EL (cell line): Measurements from ENCODE around the gene NHS.

Source experiments
- DNase-seq: peaks from one replicate; pipeline ENCODE4 v3.0.0-alpha.2; 2016

Gene NHS

DNA sequence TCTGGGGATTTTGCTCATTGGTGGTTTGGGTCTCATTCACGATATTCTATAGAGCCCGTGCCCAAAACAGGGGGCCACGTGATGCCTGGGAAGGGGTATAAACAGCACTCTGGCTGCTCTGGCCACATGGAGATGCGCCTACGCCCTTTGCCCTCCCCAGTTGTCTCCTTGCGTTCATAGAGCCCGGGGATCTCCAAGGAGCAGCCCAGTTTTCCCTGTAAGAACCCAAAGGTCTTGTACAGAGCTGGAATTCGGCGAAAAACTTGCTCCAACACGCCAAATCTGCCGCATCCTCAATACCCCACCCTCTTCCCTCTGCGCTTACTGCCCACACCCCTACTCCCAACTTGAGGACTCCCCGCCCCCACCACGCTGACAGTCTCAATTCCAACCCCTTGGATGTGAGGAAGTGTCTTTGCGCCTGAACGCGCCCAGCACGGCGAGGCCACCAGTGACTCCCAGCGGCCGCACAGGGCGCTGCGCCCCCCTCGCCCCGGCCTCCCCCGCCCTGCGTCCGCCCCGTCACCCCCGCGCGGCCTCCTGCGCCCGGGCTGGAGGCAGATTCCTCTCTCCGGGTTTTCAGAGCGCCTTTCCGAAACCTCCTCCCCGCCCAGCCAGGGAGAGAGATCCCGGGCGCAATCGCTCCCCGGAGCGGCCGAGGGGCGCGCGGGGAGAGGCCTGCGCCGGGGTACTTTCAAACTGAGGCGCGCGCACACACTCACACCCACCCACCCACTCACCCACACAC, at the start of gene NHS:
TSS of gene NHS (plus strand) at position 582 of the 748 bp plus-strand sequence. CDS start 558 bp downstream, outside the sequence.
- peak; percentile 77 for DNase-seq

DNA sequence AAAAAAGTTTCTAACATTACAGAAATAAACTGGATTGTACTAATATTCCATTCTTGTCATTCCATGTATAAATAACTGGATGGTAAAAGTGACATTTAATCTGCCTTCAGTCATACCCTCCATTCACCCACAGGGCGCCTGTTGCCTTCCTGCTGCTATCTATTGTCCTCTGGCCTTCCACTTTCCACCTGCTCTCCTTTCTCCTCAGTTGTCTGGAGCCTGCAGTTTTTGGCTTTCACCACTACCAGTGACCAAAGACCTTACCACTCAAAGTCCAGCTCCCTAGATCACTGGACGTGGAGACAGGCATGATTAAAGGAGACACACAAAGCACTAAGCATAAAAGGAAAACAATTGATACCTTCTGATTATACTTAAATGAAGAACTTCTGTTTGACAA, 46.2 kb upstream of the NHS start:
- DNase-seq = no peak

DNA sequence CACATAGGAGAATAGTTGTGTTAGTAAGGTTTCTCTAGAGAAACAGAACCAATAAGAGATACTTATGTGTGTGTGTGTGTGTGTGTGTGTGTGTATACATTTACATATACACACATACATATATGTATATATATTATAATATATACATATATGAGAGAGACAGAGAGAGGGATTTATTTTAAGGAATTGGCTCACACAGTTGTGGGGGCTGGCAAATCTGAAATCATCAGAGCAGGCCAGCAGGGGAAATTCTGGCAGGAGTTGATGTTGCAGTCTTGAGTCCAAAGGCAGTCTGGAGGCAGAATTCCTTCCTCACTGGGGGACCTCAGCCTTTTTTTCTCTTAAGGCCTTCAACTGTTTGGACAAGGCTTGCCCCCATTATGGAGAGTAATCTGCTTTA, 38.6 kb upstream of the NHS start:
- DNase-seq = no peak

DNA sequence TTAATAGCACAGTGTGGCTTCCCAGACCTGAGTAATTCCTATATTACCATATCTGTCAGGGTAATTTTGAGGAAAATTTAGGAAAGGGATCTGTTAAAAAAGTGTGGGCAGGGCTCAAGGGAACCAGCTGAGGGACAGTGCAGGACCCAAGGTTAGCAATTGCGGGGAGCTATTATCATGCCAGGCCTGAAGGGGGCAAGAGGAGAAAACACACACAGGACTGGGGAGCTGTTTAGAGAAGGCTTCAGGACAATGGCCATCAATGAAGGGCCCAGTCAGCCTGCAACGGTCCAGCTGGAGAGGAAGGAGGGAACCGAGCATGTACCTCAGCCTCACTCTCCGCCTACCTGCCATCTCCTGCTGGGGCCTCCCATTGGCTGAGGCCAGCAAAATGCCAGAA, 19.0 kb upstream of the NHS start:
- DNase-seq = no peak

DNA sequence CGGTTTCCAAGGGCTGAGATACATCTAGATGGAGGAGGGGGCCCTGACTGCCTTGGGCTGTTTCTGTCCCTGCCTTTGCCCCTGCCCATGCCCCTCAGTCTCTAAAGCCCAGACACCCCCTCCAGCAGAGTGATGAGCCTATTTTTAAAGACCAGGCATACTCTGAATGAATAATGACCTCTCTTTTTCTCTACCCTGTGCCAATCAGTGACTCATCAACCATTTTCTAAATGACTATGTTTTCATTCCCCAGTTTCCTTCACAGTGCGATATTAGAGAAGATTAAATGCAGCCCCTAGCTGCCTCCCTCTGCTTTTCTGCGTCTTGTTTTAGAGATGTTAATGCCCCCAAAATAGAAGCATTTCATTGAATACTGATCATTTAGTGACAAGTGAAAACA, 15.5 kb upstream of the NHS start:
- peak; percentile 9 for DNase-seq

DNA sequence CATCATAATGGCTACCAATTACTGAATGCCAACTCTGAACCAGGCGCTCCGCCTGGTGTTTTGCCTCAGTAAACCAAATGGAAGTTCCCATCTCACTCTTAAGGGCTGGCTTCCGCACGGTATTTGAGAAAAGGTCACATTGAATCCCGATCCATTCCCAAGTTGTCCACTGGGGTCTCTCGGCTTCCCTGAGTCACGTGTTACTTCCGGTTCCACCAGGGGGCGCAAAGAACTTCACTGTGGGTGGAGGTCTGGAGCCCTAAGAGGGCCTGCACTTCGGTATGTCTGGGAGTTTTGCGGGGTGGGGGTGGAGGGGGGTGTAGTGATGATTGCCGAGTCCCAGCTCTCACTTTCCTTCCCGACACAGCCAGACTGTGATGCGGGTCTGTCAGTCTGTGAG, 13.4 kb upstream of the NHS start:
- peak; percentile 9 for DNase-seq

DNA sequence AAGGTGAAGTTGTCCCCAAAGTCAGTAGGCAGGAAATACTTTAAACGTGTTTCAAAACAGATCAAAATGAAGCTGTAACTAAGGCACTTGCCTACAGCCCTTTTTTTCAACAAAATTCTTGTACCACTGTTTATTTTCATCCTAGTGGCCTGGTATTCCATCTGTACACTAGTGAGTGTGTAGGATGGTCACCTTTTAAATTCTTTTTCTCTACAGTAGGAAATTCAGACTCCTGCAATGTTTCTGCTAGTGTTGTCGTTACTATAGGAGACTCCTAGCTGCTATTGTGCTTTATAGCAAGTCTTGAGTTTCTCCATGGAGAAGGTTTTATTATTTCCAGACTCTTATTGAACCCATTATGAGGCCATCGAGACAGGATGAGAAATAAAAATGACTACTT, 7.0 kb upstream of the NHS start:
- DNase-seq = no peak

DNA sequence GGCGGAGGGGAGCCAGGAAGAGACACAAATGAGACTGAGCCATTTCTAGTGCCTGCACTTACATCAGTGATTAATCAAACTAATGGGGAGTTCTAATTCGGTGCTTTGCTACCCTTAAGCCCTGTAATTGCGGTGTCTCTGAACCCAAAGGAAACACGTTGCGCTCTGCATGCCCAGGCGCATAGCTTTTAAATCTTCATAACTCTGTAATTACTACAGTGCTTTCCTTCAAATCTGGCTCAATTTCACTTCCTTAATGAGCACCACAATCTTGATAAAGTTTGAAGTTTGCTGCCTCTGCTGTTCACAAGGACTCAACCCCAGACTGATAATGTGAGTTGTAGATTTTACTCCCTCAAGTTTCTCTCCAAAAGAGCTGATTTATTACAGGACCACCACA, 5.7 kb upstream of the NHS start:
- no peak for DNase-seq

DNA sequence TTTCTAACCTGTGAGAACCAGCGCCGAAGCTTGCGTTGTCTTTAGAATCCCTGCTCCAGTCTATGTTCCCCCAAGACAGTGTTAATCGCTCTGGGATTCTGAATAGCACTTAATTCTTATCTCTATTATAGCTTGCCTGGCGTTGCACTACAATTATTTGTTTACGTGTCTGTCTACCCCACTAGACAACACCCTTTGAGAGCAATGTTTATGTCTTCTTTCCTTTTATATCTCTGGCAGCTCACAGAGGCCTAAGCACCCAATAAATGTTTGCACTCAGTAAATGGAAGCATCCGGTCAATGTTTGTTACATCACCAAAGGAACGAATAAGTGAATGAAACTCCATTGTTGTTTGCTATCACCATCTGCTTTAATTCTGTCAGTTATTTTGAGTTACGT, 4.8 kb upstream of the NHS start:
- no peak for DNase-seq

DNA sequence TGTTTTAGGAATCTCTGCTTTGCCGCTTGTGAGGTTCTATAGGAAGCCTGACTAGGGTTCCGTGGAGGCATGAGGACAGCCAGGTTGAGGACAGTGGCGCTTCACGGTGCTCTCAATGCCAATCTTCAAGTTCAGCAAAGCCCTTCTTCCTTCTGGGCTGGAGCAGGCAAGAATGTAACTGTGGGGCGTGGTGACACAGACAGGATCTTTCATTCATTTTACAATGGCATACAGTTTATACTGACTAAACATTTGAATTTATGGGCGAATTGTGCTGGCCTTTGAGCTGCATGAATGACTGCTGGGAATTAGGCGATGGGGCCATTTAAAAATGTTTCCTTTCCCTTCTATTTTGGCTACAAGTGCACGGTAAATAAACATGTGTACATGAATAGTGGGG, 2.9 kb upstream of the NHS start:
- no peak for DNase-seq

DNA sequence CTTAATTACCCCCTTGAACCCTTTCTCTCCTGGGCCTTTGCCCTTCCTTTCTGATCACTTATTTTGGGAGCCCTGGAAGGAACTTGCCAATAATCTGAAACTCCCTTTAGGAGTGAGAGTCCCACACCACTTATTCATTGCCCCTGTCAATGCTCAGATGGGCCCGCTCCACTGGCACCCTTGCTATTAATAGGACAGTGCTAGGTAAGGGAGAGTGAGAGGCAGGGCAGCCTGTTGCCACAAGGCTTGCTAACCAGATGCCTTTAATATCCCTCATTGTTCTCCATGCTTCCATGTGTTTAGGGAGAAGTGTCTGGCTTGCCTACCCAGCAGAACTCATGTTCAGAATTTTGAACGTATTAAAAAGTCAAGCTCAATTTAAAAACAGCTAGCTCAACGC, 1.7 kb upstream of the NHS start:
- DNase-seq = no peak

DNA sequence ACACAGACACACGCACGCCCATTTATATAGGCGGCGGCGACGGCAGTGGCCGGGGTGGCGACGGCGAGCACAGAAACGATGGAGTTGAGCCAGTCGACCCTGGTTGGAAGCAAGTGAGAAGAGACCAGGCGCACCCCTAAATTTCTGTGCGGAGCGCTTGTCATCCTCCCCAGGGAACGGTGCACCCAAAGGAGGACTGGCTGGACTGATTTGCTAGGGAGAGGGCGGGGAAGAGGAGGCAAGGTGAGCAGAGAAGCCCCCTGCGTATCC, 302 bp downstream of the NHS start:
- DNase-seq = no peak

DNA sequence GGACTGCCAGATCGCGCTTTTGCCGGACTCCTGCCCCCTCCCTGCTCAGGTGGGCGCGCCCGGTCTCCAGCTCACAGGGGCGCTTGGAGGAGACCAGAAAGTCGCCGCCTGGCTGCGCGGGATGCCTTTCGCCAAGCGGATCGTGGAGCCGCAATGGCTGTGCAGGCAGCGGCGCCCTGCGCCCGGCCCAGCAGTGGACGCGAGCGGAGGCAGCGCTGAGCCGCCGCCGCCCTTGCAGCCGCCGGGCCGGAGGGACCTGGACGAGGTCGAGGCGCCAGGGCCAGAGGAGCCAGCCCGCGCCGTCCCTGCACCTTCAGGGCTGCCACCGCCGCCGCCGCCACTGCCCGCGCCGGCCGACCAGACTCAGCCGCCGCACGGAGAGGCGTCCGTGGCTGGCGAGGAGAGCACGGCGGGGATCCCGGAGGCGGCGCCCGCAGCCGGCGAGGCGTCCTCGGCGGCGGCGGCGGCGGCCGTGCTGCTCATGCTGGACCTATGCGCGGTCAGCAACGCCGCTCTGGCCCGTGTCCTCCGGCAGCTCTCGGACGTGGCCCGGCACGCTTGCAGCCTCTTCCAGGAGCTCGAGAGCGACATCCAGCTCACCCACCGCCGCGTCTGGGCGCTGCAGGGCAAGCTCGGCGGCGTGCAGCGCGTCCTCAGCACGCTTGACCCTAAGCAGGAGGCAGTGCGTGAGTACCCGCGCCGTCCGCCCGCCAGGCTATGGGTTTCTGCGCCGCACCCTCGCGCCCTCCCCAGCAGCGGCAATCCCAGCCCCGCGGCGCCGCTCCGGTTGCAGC, 834 bp downstream of the NHS start:
- peak; percentile 40 for DNase-seq

DNA sequence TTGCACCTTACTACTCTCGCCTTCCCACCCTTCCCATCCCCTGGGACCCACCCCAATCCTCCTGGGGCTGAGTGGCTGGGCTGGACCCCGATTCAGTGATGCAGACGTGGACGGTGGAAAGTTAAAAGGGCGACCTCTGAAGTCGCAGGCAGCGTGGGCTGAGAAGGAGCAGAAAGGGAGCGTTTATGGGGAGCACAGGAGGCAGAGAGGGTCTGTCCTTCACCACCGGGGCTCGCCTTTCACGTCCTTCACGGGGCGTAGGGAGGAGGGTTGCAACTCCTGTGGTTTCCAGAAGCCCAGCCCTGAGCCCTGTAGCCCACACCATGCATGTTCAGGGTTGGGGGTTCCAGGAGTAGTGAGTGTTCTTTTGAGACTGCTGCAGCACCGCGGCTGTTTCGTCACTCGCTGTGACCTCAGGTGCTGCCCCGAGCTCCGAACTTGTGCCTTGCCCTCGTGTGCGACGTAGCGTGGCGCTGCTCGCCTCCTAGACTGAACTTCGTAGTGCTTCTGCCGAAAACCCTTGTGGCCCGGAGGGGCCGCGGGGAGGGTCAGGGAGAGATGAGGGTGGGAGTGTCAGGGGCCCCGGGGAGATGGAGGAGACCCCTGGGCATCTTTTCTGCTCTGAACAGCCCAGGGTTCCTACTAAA, 1.6 kb downstream of the NHS start:
- DNase-seq = peak; percentile 18

DNA sequence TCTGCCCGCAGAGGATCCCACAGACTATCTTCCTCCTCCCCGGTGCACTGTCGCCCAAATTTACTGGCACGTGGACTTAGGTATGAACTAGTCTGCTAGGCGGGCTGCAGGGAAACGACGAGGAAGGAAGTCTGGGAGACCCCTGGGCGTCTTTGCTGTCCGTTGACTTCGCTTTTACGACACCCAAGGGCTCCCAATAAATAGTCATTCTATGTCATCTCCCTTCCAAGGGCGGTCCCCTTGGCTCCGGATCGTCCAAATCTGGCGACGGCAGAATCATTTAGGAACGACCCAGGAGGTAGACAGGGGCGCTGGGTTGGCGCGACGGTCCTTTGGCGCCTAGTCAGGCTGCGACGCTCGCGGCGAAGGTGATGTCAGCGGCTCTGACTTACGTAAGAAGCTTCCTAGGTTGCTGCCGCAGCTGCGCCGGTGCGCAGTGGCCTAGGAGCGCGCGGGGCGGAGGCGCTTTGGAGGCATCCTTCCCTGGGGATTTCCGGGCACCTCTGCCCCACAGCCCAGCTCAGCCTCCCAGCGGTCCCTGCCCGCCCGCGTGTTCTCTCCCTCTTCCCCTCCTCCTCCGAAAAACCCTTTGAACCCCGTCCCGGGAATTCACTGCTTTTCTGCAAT, 2.2 kb downstream of the NHS start:
- peak; percentile 61 for DNase-seq

DNA sequence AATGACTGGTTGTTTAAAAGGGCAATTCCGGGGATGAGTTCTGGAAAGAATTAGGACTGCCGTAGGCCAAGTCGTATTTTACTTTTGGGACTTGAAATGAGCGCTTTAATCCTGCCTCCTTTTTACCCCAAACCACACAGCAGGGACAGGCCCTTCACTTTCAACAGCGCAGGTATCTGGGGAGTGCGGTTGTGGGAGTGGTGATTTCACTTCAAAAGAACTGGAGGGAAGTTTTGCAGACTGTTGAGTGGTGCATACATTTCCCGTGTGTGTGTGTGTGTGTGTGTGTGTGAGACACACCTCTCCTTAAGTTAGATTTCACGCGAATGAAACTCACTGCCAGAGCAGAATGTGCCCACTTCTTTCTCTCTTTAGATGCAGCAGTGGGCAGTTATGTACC, 2.8 kb downstream of the NHS start:
- no peak for DNase-seq

DNA sequence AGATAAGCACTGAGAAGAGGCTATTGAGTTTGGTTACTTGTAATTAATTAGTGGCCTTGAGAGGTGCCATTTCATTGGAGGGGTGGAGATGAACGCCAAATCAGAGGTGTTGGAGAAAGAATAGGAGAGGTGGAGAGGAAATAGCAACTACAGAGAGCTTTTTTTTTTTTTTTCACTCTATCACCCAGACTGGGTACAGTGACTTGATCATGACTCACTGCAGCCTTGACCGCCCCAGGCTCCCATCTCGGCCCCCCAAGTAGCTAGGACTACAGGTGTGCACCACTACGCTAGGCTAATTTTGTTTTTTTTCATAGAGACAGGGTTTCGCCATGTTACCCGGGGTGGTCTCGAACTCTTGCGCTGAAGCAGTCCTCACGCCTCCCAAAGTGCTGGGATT, 5.2 kb downstream of the NHS start:
- DNase-seq = no peak

DNA sequence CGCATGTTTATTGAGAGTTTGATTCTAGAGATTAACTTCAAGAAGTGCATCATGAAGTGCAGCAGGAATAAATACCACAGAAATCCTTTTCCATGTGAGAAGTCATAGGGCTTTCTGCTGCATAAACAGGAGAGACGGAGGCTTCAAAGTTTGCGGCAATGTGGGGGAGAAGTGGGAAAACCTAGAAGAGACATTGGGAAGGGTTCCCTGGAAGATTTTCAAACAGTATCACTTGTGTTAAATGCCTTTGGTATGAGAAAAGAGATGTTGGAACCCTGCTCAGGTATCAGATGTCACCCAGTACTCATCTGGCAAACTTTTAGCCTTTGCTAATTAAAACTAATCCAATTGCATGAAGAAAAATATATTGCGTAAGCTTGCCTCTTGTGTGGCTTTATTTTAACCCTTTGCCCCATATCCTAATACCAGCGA, 15.4 kb downstream of the NHS start:
- DNase-seq = no peak

DNA sequence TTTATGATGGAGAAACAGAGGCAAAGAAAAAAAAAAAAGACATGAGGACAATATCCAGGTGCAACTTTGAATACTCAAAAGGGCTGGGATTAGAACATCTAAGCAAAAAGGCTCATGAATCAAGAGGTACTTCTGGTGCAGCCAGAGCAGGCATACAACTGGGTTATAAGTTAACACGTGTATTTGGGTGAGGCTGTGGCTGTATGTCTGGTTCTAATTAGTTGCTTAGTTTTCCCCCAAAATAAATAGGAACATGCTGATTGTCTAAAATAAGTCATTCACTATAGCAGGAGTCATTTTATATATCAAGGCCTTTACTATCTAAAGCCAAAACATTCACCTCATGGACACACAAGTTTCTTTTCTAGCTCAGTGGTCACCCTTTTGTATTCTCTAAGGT, 20.2 kb downstream of the NHS start:
- DNase-seq = no peak

DNA sequence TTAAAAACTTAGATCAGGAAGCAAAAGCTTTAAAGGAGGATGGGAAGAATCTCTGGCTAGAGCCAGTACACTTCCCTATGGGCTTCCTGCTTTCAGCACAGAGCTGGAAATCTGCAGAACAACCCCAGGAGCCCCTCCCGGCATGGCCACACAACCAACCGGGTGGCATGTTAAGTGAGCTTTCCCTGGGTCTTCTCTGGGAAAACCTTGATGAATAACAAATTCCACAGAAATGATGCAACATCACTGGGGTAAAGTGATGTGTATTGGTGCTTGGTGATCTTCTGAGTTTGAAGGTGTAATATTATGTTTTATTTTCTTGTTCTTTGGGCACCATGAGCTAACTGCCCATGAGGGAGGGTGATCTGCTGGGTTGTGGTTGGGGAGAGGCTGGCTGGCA, 22.1 kb downstream of the NHS start:
- DNase-seq = peak; percentile 74

DNA sequence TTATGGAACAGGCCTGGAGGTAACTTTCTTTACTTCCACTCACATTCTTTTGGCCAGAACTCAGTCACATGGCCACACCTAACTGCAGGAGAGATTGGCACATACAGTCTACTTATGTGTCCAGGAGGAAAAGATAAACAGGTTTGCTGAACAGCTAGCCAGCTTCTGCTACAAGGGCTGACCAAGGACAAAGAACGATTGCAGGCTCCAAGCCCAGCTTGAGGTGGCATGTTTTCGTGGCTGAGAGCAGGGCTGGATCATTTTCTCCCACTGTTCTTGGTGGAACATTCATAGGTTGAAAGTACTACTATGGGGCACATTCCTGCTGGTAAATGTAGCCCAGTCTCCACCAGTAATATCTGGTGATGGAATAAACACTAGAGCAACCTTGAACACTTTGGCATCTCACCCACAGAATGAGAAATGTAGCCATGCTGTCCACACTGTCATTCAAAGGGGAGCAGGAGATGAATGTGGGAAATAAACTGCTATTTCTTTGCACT, 28.2 kb downstream of the NHS start:
- DNase-seq = no peak

DNA sequence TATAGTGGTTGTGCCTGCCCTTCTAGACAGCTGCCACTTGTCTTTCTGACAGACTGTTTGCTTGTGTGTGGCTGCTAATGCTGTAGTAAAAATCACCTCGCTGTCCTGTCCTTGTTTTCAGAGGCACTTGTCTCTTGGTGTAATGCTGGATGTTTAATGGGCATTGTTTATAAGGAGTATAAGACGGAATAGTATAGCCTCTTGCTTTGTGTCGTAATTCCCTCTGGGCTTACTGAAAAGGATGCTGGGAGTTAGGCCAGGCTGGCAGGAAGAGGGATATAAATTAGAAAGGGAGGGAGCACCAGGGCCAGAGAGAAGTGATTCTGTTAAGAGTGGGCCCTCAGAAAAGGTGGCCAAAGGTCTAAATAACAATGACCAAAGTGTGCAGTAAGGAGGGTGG, 29.0 kb downstream of the NHS start:
- DNase-seq = no peak

DNA sequence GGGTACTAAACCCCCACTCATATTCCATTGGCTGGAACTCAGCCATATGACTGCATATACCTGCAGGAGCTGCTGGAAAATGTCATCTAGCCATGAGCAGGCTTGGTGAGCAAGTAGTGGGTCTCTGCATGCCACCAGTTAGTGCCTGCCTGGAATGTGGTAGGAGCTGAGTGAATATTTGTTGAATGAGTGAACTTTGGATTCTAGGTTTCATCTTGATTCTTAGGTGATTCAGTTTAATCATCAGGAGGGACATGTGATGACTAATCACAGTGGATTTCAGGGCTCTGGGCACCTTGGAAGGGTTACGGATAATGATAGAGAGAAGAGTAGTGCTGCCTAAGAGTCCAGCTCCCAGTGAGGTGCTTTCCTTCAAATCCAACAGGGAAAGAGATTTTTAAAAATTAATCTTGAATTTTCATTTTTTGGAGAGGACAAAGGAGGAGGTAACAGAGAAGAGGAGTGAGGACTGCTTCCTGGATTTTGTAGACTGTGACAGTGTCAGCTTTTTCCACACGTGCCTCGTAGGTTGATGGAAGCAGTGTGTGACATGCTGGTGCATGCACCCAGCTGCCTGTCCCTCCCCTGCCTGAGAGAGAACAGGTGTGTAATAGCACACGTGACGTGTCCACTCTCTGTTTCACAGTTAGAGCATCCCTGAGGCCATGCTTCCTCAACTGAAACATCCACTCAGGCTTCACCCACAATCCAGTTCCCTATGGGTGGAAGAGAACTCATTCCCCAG, 30.4 kb downstream of the NHS start:
- peak; percentile 77 for DNase-seq
